HG03175 (cell line): ENCODE measurements around the gene BBOF1.
"Not testable (repeated sequence)": the region's sequence is repeated elsewhere in the genome, so short reads cannot be mapped to it uniquely, and the experiment has no call there.

Experiments
- ATAC-seq: cut with Tn5 transposase; IDR thresholded peaks from one replicate; pipeline ENCODE4 v1.9.1; 2021; ENCODE audit warnings: mild to moderate bottlenecking, moderate library complexity; ENCODE audit not compliant: unreplicated experiment

The BBOF1 gene, protein sequence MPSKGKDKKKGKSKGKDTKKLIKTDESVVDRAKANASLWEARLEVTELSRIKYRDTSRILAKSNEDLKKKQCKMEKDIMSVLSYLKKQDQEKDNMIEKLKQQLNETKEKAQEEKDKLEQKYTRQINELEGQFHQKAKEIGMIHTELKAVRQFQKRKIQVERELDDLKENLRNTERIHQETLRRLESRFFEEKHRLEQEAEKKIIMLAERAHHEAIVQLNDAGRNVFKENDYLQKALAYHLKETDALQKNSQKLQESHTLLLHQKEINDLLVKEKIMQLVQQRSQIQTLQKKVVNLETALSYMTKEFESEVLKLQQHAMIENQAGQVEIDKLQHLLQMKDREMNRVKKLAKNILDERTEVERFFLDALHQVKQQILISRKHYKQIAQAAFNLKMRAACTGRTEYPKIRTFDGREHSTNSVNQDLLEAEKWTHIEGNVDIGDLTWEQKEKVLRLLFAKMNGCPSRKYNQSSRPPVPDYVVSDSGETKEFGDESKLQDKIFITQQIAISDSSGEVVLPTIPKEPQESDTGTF

GRCh38 chr14:74018586-74019407 is at the start of gene BBOF1, which contains the start of gene ENTPD5:
BBOF1 (plus strand) TSS chr14:74019349; CDS start chr14:74019479, 130 bp downstream.
ENTPD5 (minus strand) TSS chr14:74019288; CDS start chr14:73988102, 31,186 bp downstream.
- ATAC-seq: peak; percentile 91

GRCh38 chr14:73973497-73973896 is 45.7 kb upstream of the BBOF1 start:
- ATAC-seq: no peak

- ATAC-seq: no peak
Measured at GRCh38 chr14:73976125-73976524, 43.0 kb upstream of the BBOF1 start.

DNA sequence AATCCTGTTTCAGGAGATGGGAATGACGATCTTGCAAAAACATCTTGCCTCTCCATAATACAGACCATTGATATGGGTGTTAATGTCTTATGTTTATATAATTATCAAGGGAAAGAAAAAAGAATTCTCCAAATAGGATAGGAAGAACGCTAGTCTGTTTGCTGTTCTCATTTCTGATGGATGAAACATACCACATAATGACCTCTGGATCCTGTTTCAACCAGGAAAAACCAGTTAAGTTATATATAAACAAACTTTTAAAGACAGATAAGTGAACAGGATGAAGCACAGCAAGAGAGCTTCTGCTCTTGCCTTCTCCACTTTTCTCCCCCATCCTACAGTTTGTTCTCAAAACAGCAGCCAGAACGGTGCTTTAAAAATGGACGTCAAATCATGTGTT is 41.3 kb upstream of the BBOF1 start:
- no peak for ATAC-seq

DNA sequence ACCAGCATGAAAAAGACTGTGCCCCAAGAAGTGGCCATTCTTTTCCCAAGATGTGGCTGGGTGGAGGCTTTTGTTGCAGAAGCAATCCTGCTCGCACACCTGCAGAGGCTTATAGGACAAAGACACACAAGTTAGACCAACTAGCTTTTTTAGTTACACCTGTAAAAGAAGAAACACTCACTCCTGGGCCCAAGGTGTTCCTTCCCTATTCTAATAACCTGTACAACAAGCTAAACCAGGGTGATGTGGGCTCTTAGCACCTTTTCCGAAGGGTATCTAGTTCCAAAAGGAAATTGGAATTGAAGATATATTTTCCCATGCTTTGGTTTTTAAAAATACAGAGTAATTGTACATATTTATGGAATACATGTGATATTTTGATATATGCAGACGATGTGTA is 31.1 kb upstream of the BBOF1 start:
- no peak for ATAC-seq

GRCh38 chr14:73988656-73989055 is 30.5 kb upstream of the BBOF1 start:
- not testable (repeated sequence) for ATAC-seq

DNA sequence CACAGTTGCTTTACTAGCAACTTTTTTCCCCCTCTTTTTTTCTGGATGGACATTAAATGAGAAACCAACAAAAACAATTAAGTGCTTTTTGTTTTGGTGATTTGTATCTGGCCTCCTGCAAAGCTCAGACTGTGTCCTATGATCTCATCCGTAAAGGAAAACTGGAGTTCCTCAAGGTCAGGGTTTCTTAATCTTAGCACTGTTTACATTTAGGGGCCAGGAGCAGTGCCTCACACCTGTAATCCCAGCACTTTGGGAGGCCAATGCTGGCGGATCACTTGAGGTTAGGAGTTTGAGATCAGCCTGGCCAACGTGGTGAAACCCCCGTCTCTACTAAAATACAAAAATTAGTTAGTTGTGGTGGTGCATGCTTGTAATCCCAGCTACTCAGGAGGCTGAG is 28.1 kb upstream of the BBOF1 start:
- no peak for ATAC-seq

DNA sequence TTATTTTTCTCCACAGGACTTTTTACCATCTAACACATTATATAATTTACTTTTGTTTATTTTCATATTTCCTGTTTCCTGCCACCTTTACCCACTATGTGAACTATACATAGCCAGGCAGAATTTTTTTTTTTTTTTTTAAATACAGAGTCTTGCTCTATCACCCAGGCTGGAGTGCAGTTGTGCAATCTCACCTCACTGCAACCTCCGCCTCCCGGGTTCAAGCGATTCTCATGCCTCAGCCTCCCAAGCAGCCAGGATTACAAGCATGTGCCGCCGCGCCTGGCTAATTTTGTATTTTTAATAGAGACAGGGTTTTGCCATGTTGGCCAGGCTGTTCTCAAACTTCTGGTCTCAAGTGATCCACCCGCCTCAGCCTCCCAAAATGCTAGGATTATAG is 24.2 kb upstream of the BBOF1 start:
- not testable (repeated sequence) for ATAC-seq

GRCh38 chr14:73995977-73996378 is 23.2 kb upstream of the BBOF1 start:
- ATAC-seq: no peak

DNA sequence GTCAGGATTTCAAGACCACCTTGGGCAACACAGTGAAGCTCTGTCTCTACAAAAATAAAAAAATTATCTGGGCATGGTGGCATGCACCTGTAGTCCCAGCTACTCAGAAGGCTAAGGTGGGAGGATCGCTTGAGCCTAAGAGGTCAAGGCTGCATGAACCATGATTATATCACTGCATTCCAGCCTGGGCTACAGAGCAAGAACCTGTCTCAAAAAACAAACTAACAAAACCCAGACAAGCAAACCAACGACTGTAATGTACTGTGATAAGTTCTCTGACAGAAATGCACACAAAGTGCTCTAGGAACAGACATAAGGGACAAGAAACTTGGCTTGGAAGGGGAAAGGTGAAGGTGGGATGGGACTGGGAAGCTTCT is 22.4 kb upstream of the BBOF1 start:
- no peak for ATAC-seq

DNA sequence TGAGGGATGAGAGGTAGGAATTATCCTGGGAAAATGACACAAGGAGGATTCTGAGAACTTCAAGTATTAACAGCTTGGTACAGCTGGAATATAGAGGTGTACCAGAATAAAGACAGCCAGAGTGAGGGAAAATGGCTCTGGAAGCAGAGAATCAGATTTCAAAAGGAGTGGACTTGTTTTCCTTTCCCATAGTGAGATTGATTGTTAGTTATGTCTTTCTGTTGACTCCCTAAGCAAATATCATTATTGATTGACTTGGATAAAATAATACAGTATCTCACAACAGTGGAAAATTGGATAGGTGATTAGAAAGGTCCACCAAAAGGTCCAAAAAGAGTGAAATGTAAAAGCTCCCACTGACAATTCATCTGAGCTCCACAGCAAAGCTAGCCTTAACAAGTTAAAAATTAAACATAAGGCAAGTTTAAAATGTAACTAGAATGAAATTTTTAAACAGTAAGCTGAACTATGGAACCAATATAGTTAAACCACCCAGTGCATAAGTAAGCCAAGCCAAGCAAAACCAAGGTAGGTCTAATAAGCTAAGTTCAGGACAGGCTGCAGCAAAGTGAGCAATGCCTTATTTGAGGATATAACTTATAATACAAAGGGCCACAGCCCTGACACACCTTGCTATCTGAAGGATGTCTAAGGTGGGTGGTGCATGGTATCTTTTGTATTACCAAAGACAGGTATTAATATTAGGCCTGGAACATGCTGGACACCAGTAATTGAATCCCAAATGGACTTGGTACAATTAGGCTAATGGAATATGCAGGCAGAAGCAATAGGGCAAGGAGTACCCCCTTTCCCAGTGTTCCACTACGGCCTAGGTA is 21.8 kb upstream of the BBOF1 start:
- no peak for ATAC-seq

GRCh38 chr14:73997944-73998447 is 21.2 kb upstream of the BBOF1 start:
- no peak for ATAC-seq

- ATAC-seq: no peak
Measured at GRCh38 chr14:73998726-73999125, 20.4 kb upstream of the BBOF1 start.

DNA sequence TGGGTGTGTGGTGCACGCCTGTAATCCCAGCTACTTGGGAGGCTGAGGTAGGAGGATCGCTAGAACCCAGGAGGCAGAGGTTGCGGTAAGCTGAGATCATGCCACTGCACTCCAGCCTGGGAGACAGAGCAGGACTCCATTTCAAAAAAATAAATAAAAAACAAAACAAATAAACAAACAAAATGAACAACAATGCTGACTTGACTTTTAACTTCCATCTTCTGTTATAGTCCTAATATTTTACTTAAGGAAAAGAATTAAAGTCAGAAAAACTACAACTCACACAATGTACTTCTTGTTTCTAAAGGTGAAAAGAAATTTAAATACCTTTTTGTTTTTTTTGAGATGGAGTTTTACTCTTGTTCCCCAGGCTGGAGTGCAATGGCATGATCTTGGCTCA is 13.5 kb upstream of the BBOF1 start:
- not testable (repeated sequence) for ATAC-seq

- no peak for ATAC-seq
Measured at GRCh38 chr14:74008843-74009499, 10.2 kb upstream of the BBOF1 start.

DNA sequence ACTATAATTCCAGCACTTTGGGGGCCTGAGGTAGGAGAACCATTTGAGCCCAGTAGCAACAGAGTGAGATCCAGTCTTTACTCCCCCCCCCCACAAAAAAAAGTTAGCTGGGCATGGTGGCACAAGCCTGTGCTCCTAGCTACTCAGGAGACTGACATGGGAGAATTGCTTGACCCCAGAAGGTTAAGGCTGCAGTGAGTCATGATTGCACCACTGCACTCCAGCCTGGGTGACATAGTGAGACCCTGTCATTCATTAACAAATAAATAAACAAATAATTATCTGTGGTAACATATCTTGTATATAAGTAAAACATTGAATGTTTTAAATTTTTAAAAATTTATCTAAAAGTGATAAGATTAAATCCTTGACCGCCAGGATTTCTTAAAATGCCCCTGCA is 4.8 kb upstream of the BBOF1 start:
- ATAC-seq: no peak

DNA sequence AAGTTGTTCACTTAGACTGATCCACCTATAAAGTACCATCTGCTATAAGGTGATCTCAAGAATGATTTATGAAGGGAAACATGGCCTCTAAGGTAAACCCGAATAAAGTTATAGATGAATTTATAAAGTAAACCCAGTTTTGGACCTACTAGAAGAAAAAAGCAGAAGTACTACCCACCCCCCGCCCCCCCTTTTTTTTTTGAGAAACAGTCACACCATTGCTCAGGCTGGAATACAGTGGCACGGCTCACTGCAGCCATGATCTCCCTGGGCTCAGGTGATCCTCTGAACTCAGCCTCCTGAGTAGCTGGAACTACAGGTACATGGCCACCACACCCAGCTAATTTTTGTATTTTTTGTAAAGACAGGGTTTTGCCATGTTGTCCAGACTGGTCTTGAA is 4.0 kb upstream of the BBOF1 start:
- no peak for ATAC-seq

DNA sequence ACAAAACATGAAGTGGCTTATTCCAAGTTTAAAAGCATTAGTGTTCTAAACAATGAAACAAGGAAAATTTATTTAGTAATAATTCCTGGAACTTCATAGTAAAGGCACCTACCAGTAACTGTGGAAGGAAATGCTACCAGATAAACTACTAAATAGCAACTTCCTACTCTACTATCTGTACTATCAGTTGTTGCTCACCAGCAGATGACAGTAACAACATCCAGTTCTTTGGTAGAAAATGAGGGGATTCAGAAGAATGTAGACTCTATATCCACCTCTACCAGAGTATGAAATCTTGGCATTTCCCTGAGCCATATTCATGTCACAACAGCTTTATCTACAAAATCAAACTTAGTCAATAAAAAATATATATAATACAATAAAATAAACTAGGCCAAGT is 3.2 kb upstream of the BBOF1 start:
- ATAC-seq: no peak

- ATAC-seq: peak; percentile 6
Measured at GRCh38 chr14:74018174-74018585, 969 bp upstream of the BBOF1 start.
